Fibroblast of skin of scalp (primary cell): ENCODE results near the gene TTR.

Source experiments
- DNase-seq: peaks from one replicate; pipeline ENCODE4 v3.0.0-alpha.2; 2013

The TTR gene

GRCh38 chr18:31617031-31617717 lies 25.5 kb downstream of the TTR start:
- no peak for DNase-seq

GRCh38 chr18:31618801-31619200 lies 27.1 kb downstream of the TTR start:
- no peak for DNase-seq

- no peak for DNase-seq
Measured at GRCh38 chr18:31619291-31619690, 27.6 kb downstream of the TTR start.

GRCh38 chr18:31624892-31625640 lies 33.4 kb downstream of the TTR start:
- no peak for DNase-seq

GRCh38 chr18:31626409-31626808 lies 34.7 kb downstream of the TTR start:
- DNase-seq, result no peak

GRCh38 chr18:31630549-31630948 lies 38.9 kb downstream of the TTR start:
- no peak for DNase-seq

- DNase-seq, result no peak
Measured at GRCh38 chr18:31631526-31631925, 39.8 kb downstream of the TTR start.

- DNase-seq, result no peak
Measured at GRCh38 chr18:31632356-31632755, 40.7 kb downstream of the TTR start.

GRCh38 chr18:31633392-31634330 lies 42.0 kb downstream of the TTR start:
- DNase-seq, result no peak

GRCh38 chr18:31634331-31634713 lies 42.6 kb downstream of the TTR start:
- no peak for DNase-seq

- DNase-seq, result no peak
Measured at GRCh38 chr18:31636387-31636786, 44.7 kb downstream of the TTR start.

GRCh38 chr18:31637445-31637844 lies 45.8 kb downstream of the TTR start:
- no peak for DNase-seq

GRCh38 chr18:31643003-31643402 lies 51.3 kb downstream of the TTR start:
- DNase-seq, result no peak

GRCh38 chr18:31645411-31645810 lies 53.7 kb downstream of the TTR start:
- no peak for DNase-seq

GRCh38 chr18:31646332-31647126 lies 54.9 kb downstream of the TTR start:
- DNase-seq, result no peak

GRCh38 chr18:31647127-31647753 lies 55.6 kb downstream of the TTR start:
- DNase-seq, result no peak
